ENCODE data around the gene ENAH.

The ENAH gene

DNA sequence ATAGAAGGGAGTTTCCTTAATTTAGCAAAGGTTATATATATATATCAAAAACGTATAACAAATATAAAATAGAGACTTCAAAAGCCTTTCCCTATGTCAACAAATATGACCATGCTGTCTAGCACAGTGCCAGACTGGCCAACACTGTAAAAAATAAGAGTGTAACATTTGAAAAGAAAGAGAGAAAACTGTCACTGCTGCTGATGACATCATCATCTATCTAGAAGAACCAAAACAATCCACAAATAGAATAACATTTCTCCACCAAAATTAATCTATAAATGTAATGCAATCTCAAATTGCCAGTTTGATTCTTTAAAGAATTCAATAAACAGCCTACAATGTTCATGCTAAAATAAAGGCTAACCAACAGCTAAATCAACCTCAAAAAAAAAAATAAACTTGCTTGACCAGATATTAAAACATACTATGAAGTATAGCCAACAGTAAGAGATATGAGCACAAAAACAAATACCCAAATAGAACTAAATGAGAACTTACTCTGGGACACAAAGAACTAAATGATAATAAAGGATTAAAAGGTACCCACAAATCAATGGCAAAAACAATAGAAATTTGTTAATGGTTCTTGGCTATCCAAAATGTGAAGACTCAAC is 50.2 kb downstream of the ENAH start:
- TF ChIP-seq CTCF (IDR thresholded peaks at IDR 0.05; ENCODE audit: low read depth, low read length, missing control alignments): no peak
- no peak for DNase-seq (ENCODE audit: low read depth)
- no peak overlapping the region for H3K4me3 ChIP-seq (ENCODE audit: low read depth, low read length)

GRCh38 chr1:225601902-225602589 is 50.9 kb downstream of the ENAH start:
- no peak overlapping the region for H3K4me3 ChIP-seq (ENCODE audit: low read depth, low read length)
- TF ChIP-seq CTCF (IDR thresholded peaks at IDR 0.05; ENCODE audit: low read depth, low read length, missing control alignments): no peak
- DNase-seq (ENCODE audit: low read depth): no peak

DNA sequence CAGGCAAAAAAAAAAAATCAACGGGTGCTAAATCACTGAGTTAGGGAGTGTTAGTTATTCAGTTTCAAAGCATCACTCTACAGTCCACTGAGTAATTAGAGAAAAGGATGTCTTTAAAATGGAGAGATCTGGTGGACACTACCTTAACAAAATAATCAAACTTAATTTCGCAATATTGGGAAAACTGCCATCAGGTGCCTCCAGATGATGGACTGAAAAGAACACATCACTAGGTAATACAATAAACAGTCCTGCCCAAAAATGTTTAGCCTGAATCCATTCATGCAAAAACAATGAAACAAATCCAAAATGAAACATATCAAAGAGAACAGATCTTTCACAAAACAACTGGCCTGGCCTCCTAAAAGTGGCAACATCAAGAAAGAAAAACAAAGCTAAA is 54.1 kb downstream of the ENAH start:
- no peak for DNase-seq (ENCODE audit: low read depth)
- TF ChIP-seq CTCF (IDR thresholded peaks at IDR 0.05; ENCODE audit: low read depth, low read length, missing control alignments): no peak
- no peak overlapping the region for H3K4me3 ChIP-seq (ENCODE audit: low read depth, low read length)

DNA sequence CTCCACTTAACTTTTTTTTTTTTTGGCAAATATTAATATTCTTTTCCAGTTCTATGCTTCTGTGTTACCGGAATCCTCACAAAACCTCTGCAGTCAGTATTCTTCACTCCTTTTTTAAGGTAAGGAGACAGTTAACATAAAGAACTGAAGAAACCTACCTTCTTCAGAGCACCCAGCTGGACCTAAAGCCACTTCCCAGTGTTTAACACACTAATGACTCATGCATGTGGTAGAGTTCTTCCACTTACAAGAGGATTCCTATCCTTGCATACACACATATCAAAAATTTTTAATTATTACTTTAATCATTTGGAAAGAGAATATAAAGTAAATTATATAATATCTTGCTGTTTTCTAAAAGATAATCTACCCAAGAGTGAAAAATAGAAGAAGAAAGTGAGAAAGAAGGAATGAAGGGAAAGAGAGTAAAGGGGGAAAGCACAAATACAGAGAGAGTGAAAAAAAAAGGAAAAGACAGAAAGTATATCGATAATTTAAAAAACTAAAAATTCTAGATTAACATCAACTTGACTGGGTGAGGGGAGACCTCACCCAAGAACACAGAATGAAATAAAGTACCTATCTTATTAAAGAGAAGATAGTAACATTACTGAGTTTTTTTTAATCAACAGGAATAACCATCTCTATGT is 54.9 kb downstream of the ENAH start:
- no peak for DNase-seq (ENCODE audit: low read depth)
- H3K4me3 ChIP-seq (ENCODE audit: low read depth, low read length): no peak overlapping the region
- no peak for TF ChIP-seq CTCF (IDR thresholded peaks at IDR 0.05; ENCODE audit: low read depth, low read length, missing control alignments)

DNA sequence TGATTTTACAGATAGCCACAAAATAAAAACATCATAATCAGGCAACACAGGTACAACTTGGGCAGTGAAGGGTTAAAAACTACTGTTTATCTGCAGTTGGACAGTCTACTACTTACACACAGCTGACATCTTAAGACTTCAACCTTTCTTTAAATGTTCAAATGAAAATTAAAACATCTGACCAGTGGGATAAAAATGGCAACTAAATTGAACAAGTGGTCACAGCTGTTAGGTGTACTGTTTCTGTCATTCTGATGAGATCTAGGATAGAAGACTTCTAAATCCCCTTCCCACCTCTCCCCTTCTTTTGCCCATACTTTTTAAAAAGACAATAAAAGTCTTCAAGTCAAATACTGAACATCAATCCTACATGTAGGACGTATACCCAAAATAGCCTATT is 56.2 kb downstream of the ENAH start:
- no peak for DNase-seq (ENCODE audit: low read depth)
- no peak for TF ChIP-seq CTCF (IDR thresholded peaks at IDR 0.05; ENCODE audit: low read depth, low read length, missing control alignments)
- H3K4me3 ChIP-seq (ENCODE audit: low read depth, low read length): no peak overlapping the region

DNA sequence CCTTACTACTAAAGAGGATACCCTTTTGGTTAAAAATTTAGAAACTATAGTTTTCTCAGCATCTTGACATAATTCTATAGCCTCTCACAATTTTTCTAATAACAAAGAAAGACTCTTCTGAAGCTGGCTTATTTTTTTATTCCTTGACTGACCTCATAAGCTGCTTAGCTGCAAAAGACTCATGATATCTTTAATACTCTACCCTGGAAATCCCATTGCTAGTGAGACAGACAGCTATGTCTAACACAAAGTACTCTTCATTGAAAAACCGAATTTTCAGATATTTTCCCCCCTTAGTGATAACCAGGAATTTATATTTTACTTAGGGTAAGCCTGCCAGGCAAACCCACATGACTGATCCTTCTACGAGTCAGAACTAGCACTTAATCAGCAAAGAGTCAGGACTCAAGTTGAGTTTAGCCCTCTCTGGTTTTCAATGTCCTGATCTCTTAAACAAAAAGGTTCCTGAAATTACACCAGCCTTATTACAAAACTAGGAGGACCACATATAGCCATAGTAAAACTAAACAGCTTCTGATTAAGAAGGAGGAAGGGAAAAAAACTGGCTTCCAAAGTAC is 56.9 kb downstream of the ENAH start:
- no peak overlapping the region for H3K4me3 ChIP-seq (ENCODE audit: low read depth, low read length)
- no peak for DNase-seq (ENCODE audit: low read depth)
- no peak for TF ChIP-seq CTCF (IDR thresholded peaks at IDR 0.05; ENCODE audit: low read depth, low read length, missing control alignments)

Measured in GM12864 (cell line).